Left lung (tissue), 10 donors: Measurements from ENCODE around the gene INF2. TPM values are rescaled to one million over a fixed set of nuclear protein-coding genes. Genes with fewer than 3 reads are reported as not detected.

Experiments used
- ATAC-seq: fragments of 200-7000 bp; cut with Tn5 transposase; one replicate; pipeline ENCODE4 v1.9.1; 2020; ENCODE audit warnings: moderate library complexity
- DNase-seq, 4 donors: peaks; one replicate each; pipeline ENCODE4 v3.0.0-alpha.2; 2013 to 2020
- H3K27ac ChIP-seq, 2 donors: fragments of 200-600 bp; sonication (generic) in 1 of 2; one replicate each; pipeline versions ENCODE4 v1.5.0 to v1.8.0; 2020 to 2021
- H3K27me3 ChIP-seq, 2 donors: fragments of 200-600 bp; sonication (generic) in 1 of 2; one replicate each; pipeline versions ENCODE4 v1.5.0 to v1.8.0; 2020 to 2021
- H3K36me3 ChIP-seq, 2 donors: fragments of 200-600 bp; sonication (generic) in 1 of 2; one replicate each; pipeline versions ENCODE4 v1.5.0 to v1.8.0; 2020 to 2021
- H3K4me1 ChIP-seq, 2 donors: fragments of 200-600 bp; one replicate each; pipeline ENCODE4 v1.8.0; 2021
- H3K4me3 ChIP-seq, 2 donors: fragments of 200-600 bp; sonication (generic) in 1 of 2; one replicate each; pipeline versions ENCODE4 v1.5.0 to v1.8.0; 2020 to 2021; ENCODE audit warnings: mild to moderate bottlenecking in 1 of 2
- H3K9me3 ChIP-seq, 2 donors: fragments of 200-600 bp; sonication (generic) in 1 of 2; one replicate each; pipeline versions ENCODE4 v1.5.0 to v1.8.0; 2020 to 2021
- CTCF ChIP-seq, 2 donors: fragments of 200-600 bp; sonication (generic) in 1 of 2; IDR thresholded peaks; one replicate each; pipeline versions ENCODE4 v1.5.0 to v1.8.0; 2021; ENCODE audit warnings: antibody characterized with exemption in 2 of 2
- intact Hi-C, 2 donors: fragments of 100-400 bp; cut with DNase I; formaldehyde crosslinking; loops; one replicate each; pipeline versions ENCODE4 v1.11.2 to v1.14.2; 2022
- polyA plus RNA-seq, 6 donors: library from polyadenylated mRNA; unstranded; fragments of 120-200 nt; gene quantifications; one replicate each; pipeline ENCODE4 v1.2.1, GENCODE V29; 2013; ENCODE audit not compliant: insufficient read length in 6 of 6
- total RNA-seq, 2 donors: library from RNA; stranded (reverse); fragmentation: NEBNext Ultra II Directional; extraction: Animal tissue kit (Norgen Biotek cat#: 25700); gene quantifications; one replicate each; pipeline ENCODE4 v1.2.1, GENCODE V29; 2021
- donor health status: DM: no; HTN: yes; CAD: no.
- donor health status: DM: no; HTN: no; CAD: no.

Gene INF2
- total and polyA plus RNA-seq, 8 donors: 43.5 to 120 (median 57.0) TPM

- no peaks in the 10 kb centered on the region for H3K9me3 ChIP-seq
- peaks cover 0 to 10% of the 10 kb centered on the region in 2 donors for H3K27me3 ChIP-seq
- TF ChIP-seq CTCF (IDR thresholded peaks at IDR 0.05): no peak
- peak; percentile 81 for ATAC-seq
- peak; percentile 78 to 92 (median 86) for DNase-seq
- no peaks in the 10 kb centered on the region for H3K36me3 ChIP-seq
- H3K4me1 ChIP-seq: peaks cover 40 to 61% of the 10 kb centered on the region in 2 donors
- intact Hi-C loops: no loop called here
- peak overlapping the region; percentile 85 to 90 for H3K27ac ChIP-seq
- peak overlapping the region; percentile 42 to 54 for H3K4me3 ChIP-seq
Measured at GRCh38 chr14:104677512-104678332, 11.7 kb upstream of the INF2 start.

- H3K36me3 ChIP-seq: no peaks in the 10 kb centered on the region
- peak in 2 of 4 donors; percentile 65 to 74 for DNase-seq
- no peaks in the 10 kb centered on the region for H3K9me3 ChIP-seq
- H3K27ac ChIP-seq: peak overlapping the region; percentile 85 to 90
- peaks cover 41 to 63% of the 10 kb centered on the region in 2 donors for H3K4me1 ChIP-seq
- TF ChIP-seq CTCF (IDR thresholded peaks at IDR 0.05): no peak
- intact Hi-C loops: no loop called here
- ATAC-seq: peak; percentile 0
- peaks cover 0 to 10% of the 10 kb centered on the region in 2 donors for H3K27me3 ChIP-seq
- H3K4me3 ChIP-seq: peak overlapping the region; percentile 42 to 54
Measured at GRCh38 chr14:104678346-104678745, 11.1 kb upstream of the INF2 start.

- Histone ChIP-seq H3K27ac (peak overlapping the region; percentile 85 to 90), H3K9me3 (no peaks in the 10 kb centered on the region), H3K27me3 (peaks cover 0 to 10% of the 10 kb centered on the region in 2 donors), H3K36me3 (no peaks in the 10 kb centered on the region), H3K4me3 (no peak overlapping the region), H3K4me1 (peaks cover 41 to 63% of the 10 kb centered on the region in 2 donors)
- no peak for TF ChIP-seq CTCF (IDR thresholded peaks at IDR 0.05)
- intact Hi-C loops: no loop called here
- DNase-seq: peak in 1 of 4 donors; percentile 71
- ATAC-seq: no peak
Measured at GRCh38 chr14:104678901-104679705, 10.3 kb upstream of the INF2 start.

GRCh38 chr14:104680056-104680805 lies 9.2 kb upstream of the INF2 start:
- peaks cover 0 to 10% of the 10 kb centered on the region in 2 donors for H3K27me3 ChIP-seq
- TF ChIP-seq CTCF (IDR thresholded peaks at IDR 0.05): no peak
- no peak overlapping the region for H3K4me3 ChIP-seq
- peak; percentile 12 for ATAC-seq
- H3K9me3 ChIP-seq: no peaks in the 10 kb centered on the region
- intact Hi-C loops: no loop called here
- DNase-seq: peak in 1 of 4 donors; percentile 81
- H3K4me1 ChIP-seq: peaks cover 41 to 63% of the 10 kb centered on the region in 2 donors
- no peaks in the 10 kb centered on the region for H3K36me3 ChIP-seq
- peak overlapping the region; percentile 81 to 83 for H3K27ac ChIP-seq
